Measurements from ENCODE around the gene SPATA31E1. TPM values are rescaled to one million over a fixed set of nuclear protein-coding genes. Genes with fewer than 3 reads are reported as not detected.
"Not testable (repeated sequence)": the region's sequence is repeated elsewhere in the genome, so short reads cannot be mapped to it uniquely, and the experiment has no call there.

Gene SPATA31E1
- total and polyA plus RNA-seq, 4 donors: not detected

- H3K27me3 ChIP-seq (ENCODE audit: control insufficient read depth in 1 of 2, insufficient read depth in 2 of 2, low read length in 1 of 2); H3K27ac ChIP-seq (ENCODE audit: low read depth in 1 of 2, low read length in 2 of 2); H3K4me3 ChIP-seq (ENCODE audit: low read length in 2 of 2); intact Hi-C loops (cut with DNase I); H3K36me3 ChIP-seq (ENCODE audit: control insufficient read depth in 1 of 2, insufficient read depth in 2 of 2, low read length in 1 of 2); ATAC-seq (ENCODE audit: low FRiP score); H3K9me3 ChIP-seq (ENCODE audit: control insufficient read depth, low read length); DNase-seq; H3K4me1 ChIP-seq (ENCODE audit: control insufficient read depth in 1 of 2, insufficient read depth in 2 of 2, low read length in 2 of 2): not testable (repeated sequence)
- 55 to 56% methylated on average over 12 of the region's 13 CpGs for WGBS, 2 donors
Measured at GRCh38 chr9:87919013-87919412, 36.3 kb downstream of the SPATA31E1 start.

- intact Hi-C loops (cut with DNase I); H3K4me1 ChIP-seq (ENCODE audit: control insufficient read depth in 1 of 2, insufficient read depth in 2 of 2, low read length in 2 of 2); H3K36me3 ChIP-seq (ENCODE audit: control insufficient read depth in 1 of 2, insufficient read depth in 2 of 2, low read length in 1 of 2); H3K4me3 ChIP-seq (ENCODE audit: low read length in 2 of 2); DNase-seq; H3K27me3 ChIP-seq (ENCODE audit: control insufficient read depth in 1 of 2, insufficient read depth in 2 of 2, low read length in 1 of 2); H3K9me3 ChIP-seq (ENCODE audit: control insufficient read depth, low read length); ATAC-seq (ENCODE audit: low FRiP score); H3K27ac ChIP-seq (ENCODE audit: low read depth in 1 of 2, low read length in 2 of 2): not testable (repeated sequence)
- WGBS, 2 donors: 80 to 82% methylated on average over 8 of the region's 8 CpGs
Measured at GRCh38 chr9:87921561-87921960, 38.9 kb downstream of the SPATA31E1 start.

GRCh38 chr9:87923012-87923411, 40.3 kb downstream of the SPATA31E1 start:
- H3K4me3 ChIP-seq (ENCODE audit: low read length in 2 of 2); H3K27ac ChIP-seq (ENCODE audit: low read depth in 1 of 2, low read length in 2 of 2); H3K27me3 ChIP-seq (ENCODE audit: control insufficient read depth in 1 of 2, insufficient read depth in 2 of 2, low read length in 1 of 2); H3K9me3 ChIP-seq (ENCODE audit: control insufficient read depth, low read length); DNase-seq; ATAC-seq (ENCODE audit: low FRiP score); H3K36me3 ChIP-seq (ENCODE audit: control insufficient read depth in 1 of 2, insufficient read depth in 2 of 2, low read length in 1 of 2); intact Hi-C loops (cut with DNase I); H3K4me1 ChIP-seq (ENCODE audit: control insufficient read depth in 1 of 2, insufficient read depth in 2 of 2, low read length in 2 of 2): not testable (repeated sequence)
- 63 to 68% methylated on average over 9 to 10 of the region's 10 CpGs for WGBS, 2 donors

GRCh38 chr9:87924851-87925250, 42.2 kb downstream of the SPATA31E1 start:
- H3K9me3 ChIP-seq (ENCODE audit: control insufficient read depth, low read length); H3K27ac ChIP-seq (ENCODE audit: low read depth in 1 of 2, low read length in 2 of 2); H3K4me3 ChIP-seq (ENCODE audit: low read length in 2 of 2); H3K27me3 ChIP-seq (ENCODE audit: control insufficient read depth in 1 of 2, insufficient read depth in 2 of 2, low read length in 1 of 2); ATAC-seq (ENCODE audit: low FRiP score); intact Hi-C loops (cut with DNase I); H3K4me1 ChIP-seq (ENCODE audit: control insufficient read depth in 1 of 2, insufficient read depth in 2 of 2, low read length in 2 of 2); H3K36me3 ChIP-seq (ENCODE audit: control insufficient read depth in 1 of 2, insufficient read depth in 2 of 2, low read length in 1 of 2): not testable (repeated sequence)
- 94 to 95% methylated on average over 8 to 10 of the region's 10 CpGs for WGBS, 2 donors
- peak in 1 of 2 donors; percentile 35 for DNase-seq

- not testable (repeated sequence) for H3K27ac ChIP-seq (ENCODE audit: low read depth in 1 of 2, low read length in 2 of 2)
Measured at GRCh38 chr9:87929152-87929551, 46.5 kb downstream of the SPATA31E1 start.

GRCh38 chr9:87934444-87934843, 51.8 kb downstream of the SPATA31E1 start:
- H3K9me3 ChIP-seq (ENCODE audit: control insufficient read depth, low read length); H3K4me1 ChIP-seq (ENCODE audit: control insufficient read depth in 1 of 2, insufficient read depth in 2 of 2, low read length in 2 of 2); DNase-seq; H3K36me3 ChIP-seq (ENCODE audit: control insufficient read depth in 1 of 2, insufficient read depth in 2 of 2, low read length in 1 of 2); intact Hi-C loops (cut with DNase I); ATAC-seq (ENCODE audit: low FRiP score); H3K4me3 ChIP-seq (ENCODE audit: low read length in 2 of 2); H3K27me3 ChIP-seq (ENCODE audit: control insufficient read depth in 1 of 2, insufficient read depth in 2 of 2, low read length in 1 of 2); H3K27ac ChIP-seq (ENCODE audit: low read depth in 1 of 2, low read length in 2 of 2): not testable (repeated sequence)
- WGBS, 2 donors: 88 to 93% methylated on average over 7 of the region's 7 CpGs

More at GRCh38 chr9:87929152-87929551, 46.5 kb downstream of the SPATA31E1 start:
- H3K4me3 ChIP-seq (ENCODE audit: low read length in 2 of 2); intact Hi-C loops (cut with DNase I); DNase-seq; H3K36me3 ChIP-seq (ENCODE audit: control insufficient read depth in 1 of 2, insufficient read depth in 2 of 2, low read length in 1 of 2); ATAC-seq (ENCODE audit: low FRiP score); H3K9me3 ChIP-seq (ENCODE audit: control insufficient read depth, low read length); H3K27me3 ChIP-seq (ENCODE audit: control insufficient read depth in 1 of 2, insufficient read depth in 2 of 2, low read length in 1 of 2); H3K4me1 ChIP-seq (ENCODE audit: control insufficient read depth in 1 of 2, insufficient read depth in 2 of 2, low read length in 2 of 2): not testable (repeated sequence)

- H3K36me3 ChIP-seq (ENCODE audit: control insufficient read depth in 1 of 2, insufficient read depth in 2 of 2, low read length in 1 of 2); H3K27me3 ChIP-seq (ENCODE audit: control insufficient read depth in 1 of 2, insufficient read depth in 2 of 2, low read length in 1 of 2); H3K9me3 ChIP-seq (ENCODE audit: control insufficient read depth, low read length); ATAC-seq (ENCODE audit: low FRiP score); H3K4me3 ChIP-seq (ENCODE audit: low read length in 2 of 2); H3K4me1 ChIP-seq (ENCODE audit: control insufficient read depth in 1 of 2, insufficient read depth in 2 of 2, low read length in 2 of 2); intact Hi-C loops (cut with DNase I); H3K27ac ChIP-seq (ENCODE audit: low read depth in 1 of 2, low read length in 2 of 2); DNase-seq: not testable (repeated sequence)
- WGBS, 2 donors: 91 to 94% methylated on average over 10 to 12 of the region's 12 CpGs
Measured at GRCh38 chr9:87937352-87937751, 54.7 kb downstream of the SPATA31E1 start.

GRCh38 chr9:87937918-87938317, 55.2 kb downstream of the SPATA31E1 start:
- H3K36me3 ChIP-seq (ENCODE audit: control insufficient read depth in 1 of 2, insufficient read depth in 2 of 2, low read length in 1 of 2); intact Hi-C loops (cut with DNase I); H3K4me3 ChIP-seq (ENCODE audit: low read length in 2 of 2); H3K27me3 ChIP-seq (ENCODE audit: control insufficient read depth in 1 of 2, insufficient read depth in 2 of 2, low read length in 1 of 2); H3K4me1 ChIP-seq (ENCODE audit: control insufficient read depth in 1 of 2, insufficient read depth in 2 of 2, low read length in 2 of 2); DNase-seq; H3K9me3 ChIP-seq (ENCODE audit: control insufficient read depth, low read length); ATAC-seq (ENCODE audit: low FRiP score); H3K27ac ChIP-seq (ENCODE audit: low read depth in 1 of 2, low read length in 2 of 2): not testable (repeated sequence)
- WGBS, 2 donors: 87 to 94% methylated on average over 4 to 9 of the region's 9 CpGs

GRCh38 chr9:87938336-87938735, 55.7 kb downstream of the SPATA31E1 start:
- H3K27ac ChIP-seq (ENCODE audit: low read depth in 1 of 2, low read length in 2 of 2); ATAC-seq (ENCODE audit: low FRiP score); H3K27me3 ChIP-seq (ENCODE audit: control insufficient read depth in 1 of 2, insufficient read depth in 2 of 2, low read length in 1 of 2); H3K36me3 ChIP-seq (ENCODE audit: control insufficient read depth in 1 of 2, insufficient read depth in 2 of 2, low read length in 1 of 2); H3K4me3 ChIP-seq (ENCODE audit: low read length in 2 of 2); intact Hi-C loops (cut with DNase I); DNase-seq; H3K9me3 ChIP-seq (ENCODE audit: control insufficient read depth, low read length); H3K4me1 ChIP-seq (ENCODE audit: control insufficient read depth in 1 of 2, insufficient read depth in 2 of 2, low read length in 2 of 2): not testable (repeated sequence)
- 87 to 100% methylated on average over 3 to 12 of the region's 12 CpGs for WGBS, 2 donors
